GM20431 (cell line): ENCODE data around the gene EBLN2.
"Not testable (repeated sequence)": the region's sequence is repeated elsewhere in the genome, so short reads cannot be mapped to it uniquely, and the experiment has no call there.

Experiments
- in situ Hi-C: fragments of 300-500 bp; cut with MseI, MboI; formaldehyde crosslinking; loops from one replicate; pipeline ENCODE4 v1.15.0; 2020; ENCODE audit warnings: low sequenced_read_pairs; ENCODE audit not compliant: unreplicated experiment

Gene EBLN2

DNA sequence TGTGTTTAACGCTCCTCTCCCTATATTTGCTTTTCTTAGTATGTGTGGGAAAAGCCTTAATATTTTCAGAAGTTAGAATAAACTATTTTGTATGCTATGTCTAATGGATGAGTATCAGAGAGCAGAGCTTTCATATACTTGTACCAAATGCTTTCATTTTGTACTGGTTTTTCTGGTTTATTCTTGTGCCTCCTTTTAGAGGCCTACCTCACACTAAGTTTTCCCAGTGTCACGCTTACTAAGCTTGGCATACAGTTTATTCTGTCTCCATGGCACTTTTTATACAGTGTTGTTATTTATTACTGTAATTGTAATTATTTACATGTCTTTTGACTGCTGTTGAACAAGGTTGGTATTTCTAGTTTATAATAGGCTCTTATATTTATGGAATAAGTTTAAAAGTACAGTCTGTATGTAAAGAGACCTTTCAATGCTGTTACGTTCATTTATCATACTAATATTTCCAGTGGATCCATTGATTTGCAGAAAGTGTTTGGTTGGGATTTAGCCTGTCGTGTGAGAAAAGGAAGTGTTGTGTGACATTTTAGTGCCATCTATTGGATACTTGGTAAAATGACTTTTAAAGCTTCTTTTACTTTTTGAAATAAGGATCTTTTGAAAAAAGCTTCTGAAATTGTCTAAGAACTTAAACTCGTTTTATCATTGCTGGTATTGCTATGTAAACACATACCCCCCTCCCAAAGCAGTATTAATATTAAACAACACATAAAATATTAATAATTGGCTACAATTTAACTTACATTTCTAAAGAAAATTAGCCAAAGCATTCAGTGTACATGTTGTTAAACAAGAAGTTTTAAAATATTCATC, 5.2 kb upstream of the EBLN2 start:
- in situ Hi-C loops = loop anchor here (10.0 kb wide), 1 partner anchor 111 kb away; no protein-coding TSS in a partner anchor

DNA sequence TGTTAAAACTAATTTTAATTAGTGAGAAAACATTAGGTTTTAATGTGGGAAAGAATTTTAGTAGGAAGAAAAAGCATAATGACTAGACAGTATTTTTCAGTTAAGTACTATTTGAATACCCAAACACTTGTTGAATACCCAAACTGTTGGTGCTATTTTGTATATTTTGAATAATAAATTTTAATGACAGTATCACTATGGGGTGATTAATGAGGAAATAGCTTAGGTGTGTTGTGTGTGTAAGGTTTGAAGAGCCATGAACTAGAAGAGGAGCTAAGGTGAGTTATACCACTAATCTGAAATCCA, 4.7 kb upstream of the EBLN2 start:
- in situ Hi-C loops = loop anchor here (10.0 kb wide), 1 partner anchor 112 kb away; no protein-coding TSS in a partner anchor

DNA sequence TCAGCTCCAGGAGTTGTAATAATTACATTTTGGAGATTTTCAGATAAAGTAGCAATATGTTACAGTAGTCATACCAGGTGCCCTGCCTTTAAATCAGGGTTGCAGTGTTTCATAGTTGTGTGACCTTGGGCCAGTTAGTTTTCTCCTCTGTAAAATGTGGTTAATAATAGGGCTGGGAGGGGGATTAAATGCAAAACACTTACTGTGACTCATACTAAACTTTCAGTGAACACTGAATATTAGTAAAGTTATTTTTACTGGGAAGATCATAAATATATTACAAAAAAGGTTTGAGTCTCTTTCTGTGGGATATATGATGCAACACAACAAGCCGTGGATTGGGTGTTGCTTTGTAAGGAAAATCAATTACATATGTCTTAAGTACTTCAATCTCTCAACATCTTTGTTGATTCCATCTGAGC, 1.1 kb upstream of the EBLN2 start:
- in situ Hi-C loops = no loop called here

DNA sequence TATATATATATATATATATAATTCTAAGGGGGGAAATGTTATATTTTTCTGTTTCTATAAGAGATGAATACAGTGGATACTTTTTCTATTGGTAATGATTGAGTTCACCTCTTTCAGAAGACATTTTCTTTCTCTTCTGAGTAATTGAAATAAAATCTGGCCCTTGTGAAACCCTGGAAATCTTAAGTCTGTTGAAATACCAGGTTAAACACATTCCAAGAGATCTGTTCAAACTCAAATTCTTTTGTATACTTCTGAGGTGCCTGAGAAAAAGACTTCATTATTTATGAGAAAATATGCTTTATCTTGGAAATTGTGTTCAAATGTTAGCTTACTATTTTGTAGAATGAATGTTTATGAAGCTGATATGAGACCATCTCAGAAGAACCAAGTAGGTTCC, 4.8 kb downstream of the EBLN2 start:
- in situ Hi-C loops = not testable (repeated sequence)

DNA sequence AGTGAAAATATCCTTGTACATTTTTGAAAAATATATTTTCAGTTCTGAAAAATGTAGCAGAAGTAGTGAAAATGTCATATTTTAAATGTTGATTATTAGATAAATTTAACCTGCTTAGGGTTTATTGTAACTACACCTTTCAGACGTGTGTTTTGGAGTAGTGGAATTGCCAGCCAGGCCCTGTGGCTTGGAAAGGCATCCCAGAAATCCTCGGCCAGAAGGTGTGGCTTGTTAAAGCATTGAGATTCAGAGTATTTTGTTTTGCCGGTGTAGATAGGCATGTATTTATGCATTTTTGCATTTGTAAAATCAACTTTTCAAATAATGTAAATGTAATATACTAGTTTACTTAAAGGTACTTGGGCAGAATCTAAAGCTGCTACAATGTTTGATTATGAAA, 7.0 kb downstream of the EBLN2 start:
- in situ Hi-C loops = no loop called here

DNA sequence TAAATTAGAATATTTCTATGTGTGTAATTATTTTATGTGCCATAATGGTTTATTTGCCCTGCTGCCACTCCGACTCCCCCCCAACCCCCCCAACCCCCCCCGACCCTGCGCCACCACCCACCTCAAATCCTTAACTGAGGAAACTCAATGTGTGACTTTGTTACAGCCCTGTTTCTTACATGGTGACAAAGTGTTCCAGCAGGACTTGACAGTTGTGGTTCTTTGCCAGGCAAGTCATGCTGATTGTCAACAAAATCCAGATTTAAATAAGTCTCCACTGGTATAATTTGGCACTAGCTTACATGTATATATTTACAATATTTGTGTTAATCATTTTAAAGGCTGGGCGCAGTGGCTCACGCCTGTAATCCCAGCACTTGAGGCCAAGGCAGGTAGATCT, 7.7 kb downstream of the EBLN2 start:
- in situ Hi-C loops = no loop called here

DNA sequence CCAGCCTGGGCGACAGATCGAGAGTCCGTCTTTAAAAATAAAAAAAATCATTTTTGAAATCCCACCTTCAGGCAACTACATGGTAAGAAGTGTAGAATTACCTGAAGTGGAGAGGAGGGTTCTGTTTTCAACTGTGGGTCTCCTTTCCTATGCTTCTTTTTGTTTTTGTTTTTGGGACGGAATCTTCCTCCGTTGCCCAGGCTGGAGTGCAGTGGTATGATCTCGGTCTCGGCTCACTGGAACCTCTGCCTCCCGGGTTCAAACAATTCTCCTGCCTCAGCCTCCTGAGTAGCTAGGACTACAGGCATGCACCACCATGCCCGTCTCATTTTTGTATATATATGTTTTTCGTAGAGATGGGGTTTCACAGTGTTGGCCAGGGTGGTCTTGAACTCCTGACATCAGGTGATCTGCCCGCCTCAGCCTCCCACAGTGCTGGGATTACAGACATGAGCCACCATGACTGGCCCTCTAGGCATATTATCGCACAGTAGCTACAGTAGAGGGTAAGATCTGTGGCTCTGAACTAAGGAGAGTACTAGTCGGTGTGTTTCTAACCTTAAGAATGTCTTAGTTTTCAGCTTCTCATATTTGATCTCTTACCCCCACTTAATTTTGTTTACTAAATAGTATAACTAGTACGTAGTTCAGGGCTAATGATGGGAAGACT, 8.5 kb downstream of the EBLN2 start:
- in situ Hi-C loops = no loop called here

DNA sequence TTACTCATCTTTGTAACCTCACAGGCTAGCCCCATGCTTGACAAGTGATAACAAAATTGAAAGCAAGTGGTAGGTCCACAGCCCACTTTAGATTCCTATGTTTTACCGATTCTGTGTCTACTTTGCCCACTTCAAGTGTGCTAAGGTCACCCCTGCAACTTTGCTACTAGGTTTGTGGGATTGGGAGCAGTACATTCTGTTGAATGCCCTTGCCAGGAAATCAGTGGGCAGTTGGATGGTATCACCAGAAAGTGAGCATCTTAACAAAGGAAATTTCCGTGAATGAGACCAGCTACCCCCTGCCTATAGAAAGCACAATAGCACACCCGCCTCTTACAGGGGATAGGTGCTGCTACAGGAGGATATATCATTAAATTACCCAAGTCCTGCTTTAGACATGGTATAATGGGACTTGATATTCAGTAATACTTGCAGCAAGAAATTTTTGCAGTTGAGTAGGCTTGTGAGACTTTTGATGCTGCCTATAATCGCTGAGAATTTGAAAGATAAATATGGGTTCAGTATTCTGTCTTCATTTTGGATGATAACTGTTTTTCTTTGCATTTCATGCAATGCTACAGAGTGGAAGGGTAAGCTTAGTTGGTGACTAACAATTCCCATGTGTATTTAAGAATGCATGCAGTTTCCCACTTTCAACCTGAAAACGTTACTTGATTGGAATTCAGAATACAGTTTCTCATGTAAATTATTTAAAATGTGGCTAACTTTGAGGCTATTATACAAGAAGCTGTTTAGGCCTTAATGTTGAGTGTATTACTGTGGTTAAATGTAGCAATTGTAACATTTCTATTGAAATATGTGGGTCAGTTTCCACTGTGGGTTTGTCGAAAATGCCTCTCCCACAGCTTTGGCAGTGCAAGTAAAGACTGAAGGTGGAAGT, 9.5 kb downstream of the EBLN2 start:
- in situ Hi-C loops = no loop called here

DNA sequence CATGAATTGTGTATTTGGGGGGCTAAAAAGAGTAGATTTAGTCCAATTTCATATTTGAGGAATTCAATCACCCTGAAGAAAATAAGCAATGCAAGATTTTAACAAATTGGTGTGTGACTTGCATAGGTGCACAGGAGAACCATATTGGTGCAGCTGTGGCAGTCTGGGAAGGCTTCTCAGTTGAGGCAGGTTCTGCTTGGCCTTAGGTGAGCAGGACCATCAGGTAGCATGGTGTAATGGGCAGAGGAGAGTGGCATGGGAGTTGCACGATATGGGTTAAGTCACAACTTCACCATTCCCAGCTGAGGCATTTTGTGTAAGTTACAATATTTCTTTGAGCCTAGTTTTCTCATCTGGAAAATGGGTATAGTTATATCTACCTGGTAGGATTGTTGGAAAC, 10.5 kb downstream of the EBLN2 start:
- in situ Hi-C loops = no loop called here

DNA sequence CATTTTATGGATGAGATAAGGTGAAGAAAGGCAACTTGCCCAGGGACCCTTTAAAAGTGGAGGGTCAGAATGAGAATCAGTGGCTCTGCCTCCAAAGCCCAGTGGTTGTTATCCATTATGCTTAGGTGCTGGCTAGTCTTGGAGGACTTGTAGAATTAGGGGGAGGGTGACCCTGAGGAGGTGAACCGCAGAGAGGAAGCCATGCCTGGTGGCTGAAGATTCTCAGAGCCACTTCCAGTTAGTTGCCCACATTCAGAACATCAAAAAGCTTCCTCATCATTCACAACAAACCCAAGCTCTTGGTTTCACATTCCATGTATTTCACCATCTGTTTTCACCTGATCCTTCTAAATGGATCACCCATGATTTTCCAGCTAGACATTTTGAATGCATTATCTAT, 11.2 kb downstream of the EBLN2 start:
- in situ Hi-C loops = no loop called here

DNA sequence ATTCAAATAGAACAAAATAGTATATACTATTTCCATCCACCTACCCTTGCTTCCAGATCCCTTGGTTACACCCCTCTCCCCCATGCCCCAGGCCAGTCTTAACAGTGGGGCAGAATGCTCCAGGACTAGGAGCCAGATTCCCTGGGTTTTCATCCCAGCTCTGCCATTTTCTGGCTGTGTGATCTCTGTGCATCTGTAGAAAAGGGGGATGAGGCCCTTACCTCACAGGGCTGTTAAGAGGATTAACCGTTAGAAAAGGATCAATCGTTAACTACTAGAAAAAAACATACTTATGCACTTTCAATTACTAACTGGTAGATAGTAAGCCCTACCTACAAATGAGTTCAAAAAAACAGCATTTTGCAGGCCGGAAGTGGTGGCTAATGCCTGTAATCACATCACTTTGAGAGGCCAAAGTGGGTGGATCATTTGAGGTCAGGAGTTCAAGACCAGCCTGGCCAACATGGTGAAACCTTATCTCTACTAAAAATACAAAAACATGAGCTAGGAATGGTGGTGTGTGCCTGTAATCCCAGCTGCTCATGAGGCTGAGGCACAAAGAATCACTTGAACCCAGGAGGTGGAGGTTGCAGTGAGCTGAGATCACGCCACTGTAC, 11.7 kb downstream of the EBLN2 start:
- in situ Hi-C loops = no loop called here

DNA sequence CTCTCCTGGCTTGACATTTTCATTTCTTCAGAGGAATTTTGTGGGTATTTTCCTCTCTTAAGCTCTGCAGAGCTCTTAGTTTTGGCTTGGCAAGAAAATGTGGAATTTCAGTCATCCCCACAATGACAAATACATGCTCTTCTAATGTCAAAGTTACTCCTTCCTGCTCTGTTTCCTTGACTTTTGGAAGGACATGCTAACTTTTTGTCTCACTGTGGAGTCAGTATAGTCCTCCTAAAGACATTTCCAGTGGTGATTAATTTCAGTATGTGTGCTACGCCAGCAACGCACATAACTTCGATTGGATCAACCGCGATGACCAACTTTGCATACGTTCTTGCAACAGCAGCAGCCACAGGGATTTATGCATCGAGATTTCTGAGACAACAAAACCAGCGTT, 13.3 kb downstream of the EBLN2 start:
- in situ Hi-C loops = loop anchor here (25.0 kb wide), 1 partner anchor 1362 kb away; no protein-coding TSS in a partner anchor

DNA sequence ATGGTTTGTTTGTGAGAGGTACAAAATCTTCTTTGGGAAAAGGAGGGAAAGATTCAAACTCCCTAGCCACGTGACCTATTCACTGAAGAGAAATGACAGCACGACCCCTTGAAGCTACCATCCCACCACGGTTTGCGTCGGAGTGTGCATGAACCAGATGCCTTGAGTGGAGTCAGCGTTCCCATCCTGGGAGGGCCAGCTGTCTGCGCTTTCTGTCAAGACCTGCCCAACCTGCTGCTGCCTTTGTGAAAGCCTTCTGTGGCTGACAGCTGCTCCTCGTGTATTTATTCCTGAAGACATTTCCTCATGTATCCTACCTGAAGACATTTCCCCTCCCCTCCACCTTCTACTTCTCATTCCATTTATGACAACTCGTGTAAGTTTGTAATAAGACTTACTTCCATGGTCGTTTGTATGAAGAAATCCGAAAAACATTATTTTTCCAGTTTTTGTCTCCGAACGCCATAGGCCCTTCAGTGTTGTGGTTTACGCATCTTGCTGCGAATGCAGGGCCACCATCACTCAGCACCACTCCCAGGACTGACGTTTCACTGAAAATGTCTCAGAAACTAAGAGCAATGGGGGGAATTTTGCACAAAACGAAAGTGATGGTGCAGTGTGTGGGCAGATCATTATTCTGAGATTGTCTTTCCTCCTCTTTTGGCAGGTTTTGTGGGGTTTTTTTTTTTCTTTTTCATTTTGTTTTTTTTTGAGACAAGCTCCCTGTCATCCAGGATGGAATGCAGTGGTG, 18.9 kb downstream of the EBLN2 start:
- in situ Hi-C loops = loop anchor here (10.0 to 25.0 kb wide), 2 partner anchors 146 to 1368 kb away; no protein-coding TSS in a partner anchor

DNA sequence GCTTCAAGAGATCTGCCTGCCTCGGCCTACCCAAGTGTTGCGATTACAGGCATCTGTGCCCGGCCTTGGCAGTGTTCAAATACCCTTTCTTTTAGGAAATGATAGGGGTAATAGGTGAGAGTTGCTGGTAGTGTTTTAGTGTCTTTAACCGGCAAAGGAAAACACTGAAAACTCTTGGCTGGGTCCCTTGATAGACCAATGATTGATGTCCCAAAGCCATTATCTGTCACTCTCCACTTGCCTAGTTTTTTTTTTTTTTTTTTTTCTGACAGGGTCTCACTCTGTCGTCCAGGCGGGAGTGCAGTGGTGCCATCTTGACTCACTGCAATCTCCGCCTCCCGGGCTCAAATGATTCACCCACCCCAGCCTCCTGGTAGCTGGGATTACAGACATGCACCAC, 19.7 kb downstream of the EBLN2 start:
- in situ Hi-C loops = loop anchor here (10.0 to 25.0 kb wide), 2 partner anchors 146 to 1369 kb away; no protein-coding TSS in a partner anchor

DNA sequence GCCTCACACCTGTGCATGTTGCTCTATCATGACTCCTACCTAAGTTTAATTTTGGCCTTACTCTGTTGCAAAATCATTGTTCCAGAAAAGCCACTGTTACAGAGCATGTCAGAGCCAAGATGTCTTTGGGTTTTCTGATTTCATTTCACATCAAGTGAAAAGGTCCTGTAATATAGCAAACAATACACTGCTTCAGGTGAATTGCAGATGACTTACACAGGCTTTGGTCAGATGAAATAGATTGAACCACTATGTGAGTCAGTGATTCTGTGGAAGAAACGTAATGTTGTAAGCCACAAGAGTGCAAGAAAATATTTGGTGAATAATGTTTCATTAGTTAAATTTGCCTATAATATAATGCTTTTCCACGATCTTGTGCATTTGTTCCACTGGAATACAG, 22.7 kb downstream of the EBLN2 start:
- in situ Hi-C loops = loop anchor here (10.0 to 25.0 kb wide), 2 partner anchors 149 to 1372 kb away; no protein-coding TSS in a partner anchor

DNA sequence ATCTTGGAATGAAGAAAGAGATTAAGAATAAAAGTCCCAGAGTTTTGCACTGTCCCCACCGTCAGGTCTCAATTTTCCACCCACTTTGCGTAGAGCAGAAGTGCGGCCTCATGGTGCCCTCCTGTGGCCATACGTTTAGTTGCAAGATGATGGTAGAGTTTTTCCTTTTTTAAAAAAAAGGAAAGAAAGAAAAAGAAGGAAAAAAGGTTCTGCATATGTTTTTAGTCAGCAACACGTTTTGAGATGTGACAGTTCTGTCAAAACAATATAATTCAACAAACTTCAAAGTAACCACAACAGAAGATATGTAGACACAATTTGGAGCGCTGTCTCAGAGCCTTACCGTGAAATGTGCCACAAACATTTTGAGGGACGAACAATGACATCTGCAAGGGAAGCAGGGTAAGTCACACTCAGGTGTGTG, 24.6 kb downstream of the EBLN2 start:
- in situ Hi-C loops = loop anchor here (10.0 to 25.0 kb wide), 2 partner anchors 151 to 1374 kb away; no protein-coding TSS in a partner anchor

DNA sequence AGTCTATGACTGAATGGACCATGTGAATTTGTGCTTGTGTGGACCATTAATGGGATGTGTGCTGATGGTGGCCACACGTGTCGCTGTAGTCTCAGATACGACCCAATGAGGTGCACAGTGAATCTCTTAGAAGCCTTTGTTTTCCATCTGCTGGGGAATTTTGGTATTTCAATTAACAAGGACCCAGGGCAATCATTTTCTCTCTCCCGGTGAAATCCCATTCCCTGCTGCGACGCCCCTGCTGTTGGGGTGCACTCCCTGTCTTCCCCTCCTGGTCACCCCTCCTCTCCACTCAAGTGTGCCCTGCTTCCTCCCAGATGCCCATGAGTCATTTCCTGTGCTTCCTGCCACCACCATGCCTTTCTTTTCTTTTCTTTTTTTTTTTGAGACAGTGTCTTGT, 32.7 kb downstream of the EBLN2 start:
- in situ Hi-C loops = loop anchor here (25.0 kb wide), 1 partner anchor 1382 kb away; no protein-coding TSS in a partner anchor

DNA sequence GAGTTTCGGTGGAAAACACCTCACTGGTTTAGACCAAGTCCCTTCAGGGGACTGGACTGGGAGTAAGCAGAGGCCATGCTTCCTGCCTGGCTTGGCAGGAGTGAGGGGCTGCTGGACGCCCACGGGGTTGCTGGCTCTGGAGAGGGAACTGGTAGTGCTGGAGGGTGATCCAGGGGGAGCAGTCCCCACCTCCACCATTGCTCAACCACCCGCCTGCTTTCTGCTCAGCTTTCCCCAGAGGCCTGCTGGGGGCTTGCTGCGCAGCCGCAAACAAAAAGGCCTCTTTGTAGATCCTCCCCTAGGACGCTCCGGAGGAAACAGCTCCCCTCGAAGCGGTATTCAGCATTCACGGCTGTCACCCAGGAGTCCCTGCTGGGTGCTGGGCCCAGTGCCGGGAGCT, 33.5 kb downstream of the EBLN2 start:
- in situ Hi-C loops = loop anchor here (25.0 kb wide), 1 partner anchor 1383 kb away; no protein-coding TSS in a partner anchor

DNA sequence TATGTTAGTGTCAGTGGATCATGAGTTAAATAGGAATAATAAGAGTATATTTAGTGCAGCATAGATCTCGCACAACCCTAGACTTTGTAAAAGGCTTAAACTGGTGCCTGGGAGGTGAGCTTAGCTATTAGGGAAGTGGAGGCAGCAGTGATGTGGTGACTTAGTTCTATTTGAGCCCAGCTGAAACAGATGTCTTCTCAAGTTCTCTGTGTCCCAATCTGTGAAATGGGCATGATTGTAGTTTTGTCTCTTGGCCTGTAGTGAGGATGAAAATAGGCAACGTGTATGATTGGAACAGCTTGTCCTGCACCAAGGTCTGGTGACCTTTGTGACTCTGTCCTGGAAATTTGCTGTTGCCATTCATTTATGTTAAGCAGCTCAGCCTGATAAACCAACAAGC, 34.7 kb downstream of the EBLN2 start:
- in situ Hi-C loops = loop anchor here (25.0 kb wide), 1 partner anchor 1384 kb away; no protein-coding TSS in a partner anchor
